NCI-H526 (cell line): Measurements from ENCODE around the gene MPZL3.

Experiments used
- DNase-seq, 2 experiments: peaks; one replicate each; lab custom pipeline; 2025; lab: John Stamatoyannopoulos, UW

MPZL3 gene, protein sequence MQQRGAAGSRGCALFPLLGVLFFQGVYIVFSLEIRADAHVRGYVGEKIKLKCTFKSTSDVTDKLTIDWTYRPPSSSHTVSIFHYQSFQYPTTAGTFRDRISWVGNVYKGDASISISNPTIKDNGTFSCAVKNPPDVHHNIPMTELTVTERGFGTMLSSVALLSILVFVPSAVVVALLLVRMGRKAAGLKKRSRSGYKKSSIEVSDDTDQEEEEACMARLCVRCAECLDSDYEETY

DNA sequence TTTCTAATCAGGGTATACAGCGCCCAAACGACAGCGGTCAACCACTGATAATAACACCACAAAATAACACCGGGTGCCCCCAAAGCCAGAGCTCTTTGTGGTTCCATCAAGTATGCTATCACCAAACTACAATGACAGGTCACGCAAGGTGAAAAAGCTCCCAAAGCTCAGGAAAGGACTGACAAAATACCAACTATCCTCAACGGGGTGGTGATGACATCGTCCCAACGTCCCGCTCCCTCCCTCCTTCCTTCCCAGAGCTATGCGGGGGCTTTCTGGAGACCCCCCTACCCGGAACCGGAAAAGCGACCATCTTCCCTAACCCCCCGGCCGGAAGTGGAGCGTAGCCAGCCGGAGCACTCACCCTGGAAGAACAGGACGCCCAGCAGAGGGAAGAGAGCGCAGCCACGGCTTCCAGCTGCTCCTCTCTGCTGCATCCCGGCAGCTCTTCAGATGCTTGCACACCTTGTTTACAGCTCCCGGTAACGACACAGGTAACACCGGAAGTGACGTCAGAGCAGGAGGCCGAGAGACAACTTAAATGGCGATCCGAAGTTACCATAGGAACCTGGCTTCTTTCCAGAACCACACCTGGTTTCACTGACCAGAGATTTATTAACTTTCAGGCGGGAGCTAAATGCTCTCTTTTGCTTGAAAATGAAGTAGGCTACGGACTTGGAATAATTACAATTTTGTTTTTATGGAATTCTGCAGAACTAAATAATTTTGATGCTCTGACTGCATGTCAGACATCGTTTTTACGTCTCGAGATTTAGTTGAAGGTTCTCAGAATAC, at the start of gene MPZL3:
Gene MPZL3 (minus strand): TSS at position 508 of the 795 bp plus-strand sequence. CDS start 71 bp downstream, at position 437.
- peak; percentile 100 for DNase-seq

DNA sequence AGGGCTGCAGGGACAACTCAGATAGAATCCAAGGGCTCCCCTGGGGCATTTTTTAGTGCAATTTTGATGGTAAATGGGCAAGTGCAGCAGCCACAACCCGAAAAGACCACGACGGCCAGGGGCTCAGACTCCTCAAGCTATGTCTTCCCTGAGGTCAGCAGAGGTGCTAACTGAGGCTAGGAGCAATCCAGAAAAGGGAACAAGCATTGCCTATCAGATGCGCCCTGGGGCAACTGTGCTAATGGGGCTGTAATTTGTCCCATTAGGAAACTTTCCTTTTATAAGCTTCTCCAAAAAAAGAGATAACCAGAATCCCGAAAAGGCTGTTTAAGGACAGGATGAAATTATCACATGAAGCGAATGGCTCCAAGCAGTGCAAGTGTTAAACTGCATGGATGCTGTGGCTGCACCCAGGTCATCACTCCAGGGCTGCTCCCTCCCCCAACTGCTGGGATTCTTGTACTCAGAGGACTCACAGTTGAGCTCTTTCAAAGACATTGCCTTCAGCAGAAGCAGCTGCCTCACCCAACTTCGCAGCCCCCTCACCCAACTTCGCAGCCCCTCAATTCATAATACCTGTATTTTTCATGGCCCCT, 49.5 kb upstream of the MPZL3 start:
- no peak for DNase-seq

DNA sequence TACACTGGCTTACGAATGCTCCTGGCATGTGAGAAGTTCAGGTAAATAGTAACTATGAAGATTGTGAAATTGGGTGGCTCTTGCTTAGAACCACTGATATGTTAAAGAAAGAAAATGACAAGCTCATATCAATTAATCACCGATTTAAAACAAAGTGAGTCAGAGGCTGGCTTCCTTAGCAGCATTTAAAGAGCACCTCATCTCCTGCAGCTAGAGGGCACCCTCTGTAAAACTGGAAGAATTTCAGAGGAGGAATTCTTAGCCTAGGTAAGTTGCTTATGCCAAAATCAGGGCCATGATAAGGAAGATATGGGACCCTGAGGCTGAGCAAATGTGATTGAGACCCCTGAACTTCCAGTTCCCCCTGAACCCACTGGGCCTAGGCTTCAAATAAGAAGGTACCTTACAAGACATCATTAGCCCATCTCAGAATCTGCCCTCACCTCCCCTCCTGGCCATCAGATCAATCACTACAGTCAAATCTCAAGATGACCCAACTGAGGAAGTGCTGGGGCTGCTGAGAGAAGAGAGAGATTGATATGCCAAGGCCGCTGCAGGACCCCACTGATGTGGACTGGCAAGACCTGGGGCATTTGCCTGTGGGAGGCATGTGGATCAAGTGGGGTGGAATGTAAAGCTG, 43.8 kb upstream of the MPZL3 start:
- peak; percentile 27 to 56 for DNase-seq

DNA sequence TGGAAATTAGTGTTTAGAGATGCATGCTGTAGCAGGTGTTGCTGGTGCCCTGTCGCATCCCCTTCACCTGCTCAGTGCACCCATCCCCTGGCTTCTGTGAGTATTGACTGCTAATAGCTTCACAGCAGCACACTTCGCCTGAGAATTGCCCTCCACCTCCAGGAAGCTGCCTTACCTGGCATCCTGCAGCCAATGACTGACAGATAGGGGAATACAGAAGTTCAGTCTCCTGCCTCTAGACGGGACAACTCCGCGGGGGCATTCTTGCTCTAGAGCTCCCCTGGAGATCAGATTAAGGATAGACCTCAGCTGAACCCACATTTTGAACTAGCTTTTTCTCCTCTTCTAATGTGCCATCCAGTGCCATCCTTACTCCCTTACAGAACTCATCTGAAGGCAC, 43.0 kb upstream of the MPZL3 start:
- peak; percentile 53 to 71 for DNase-seq

DNA sequence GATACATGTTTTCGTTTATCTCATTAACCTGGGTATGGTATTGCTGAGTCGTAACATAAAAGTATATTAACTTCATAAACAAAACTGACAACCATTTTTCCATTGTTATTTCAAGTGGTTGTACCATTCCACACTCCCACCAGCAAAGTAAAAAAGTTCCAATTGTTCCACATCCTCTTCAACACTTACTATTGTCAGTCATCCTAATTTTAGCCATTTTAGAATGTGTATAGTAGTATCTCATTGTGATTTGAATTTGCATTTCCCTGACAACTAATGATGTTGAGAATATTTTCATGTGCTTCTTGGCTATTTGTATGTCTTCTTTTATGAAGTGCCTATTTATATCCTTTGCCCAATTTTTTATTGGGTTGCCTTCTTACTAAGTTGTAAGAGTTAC, 41.9 kb upstream of the MPZL3 start:
- DNase-seq: no peak

- no peak for DNase-seq
Measured at GRCh38 chr11:118291477-118292135, 39.4 kb upstream of the MPZL3 start.

DNA sequence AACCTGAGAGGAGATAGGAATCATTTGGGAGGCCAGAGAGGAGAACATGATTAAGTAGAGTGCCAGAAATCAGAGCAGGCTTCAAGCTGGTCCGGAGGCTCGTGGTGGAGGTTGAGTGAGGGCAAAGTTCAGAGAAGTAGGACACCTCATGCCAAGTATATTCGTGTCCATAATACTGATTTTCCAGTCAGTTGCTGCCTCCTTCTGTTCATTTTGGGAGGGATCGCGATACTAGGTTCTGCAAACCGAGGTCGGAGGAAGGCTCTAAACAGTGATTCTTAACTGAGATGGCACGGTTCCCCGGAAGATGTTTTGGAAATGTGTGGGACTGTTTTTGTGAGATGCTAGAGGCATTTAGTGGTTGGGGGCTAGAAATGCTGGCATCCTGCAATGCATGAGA, 38.8 kb upstream of the MPZL3 start:
- peak; percentile 22 to 59 for DNase-seq

DNA sequence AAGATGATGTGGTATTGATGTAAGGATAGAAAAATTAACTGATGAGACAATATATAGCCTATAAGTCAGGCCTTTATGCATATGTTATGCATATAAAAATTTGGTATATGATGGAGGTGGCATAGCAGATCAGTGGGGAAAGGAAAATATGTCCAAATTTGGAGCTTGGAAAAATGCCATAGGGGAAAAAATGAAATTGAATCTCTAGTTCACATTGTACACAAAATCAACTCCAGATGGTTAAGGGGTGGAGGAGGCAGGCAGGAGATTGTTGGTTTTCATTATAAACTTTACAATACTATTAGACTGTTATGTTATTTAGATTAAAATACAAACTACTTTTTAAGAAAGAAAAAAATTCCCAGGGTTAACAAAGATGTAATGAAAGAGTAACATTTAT, 37.2 kb upstream of the MPZL3 start:
- DNase-seq: no peak

DNA sequence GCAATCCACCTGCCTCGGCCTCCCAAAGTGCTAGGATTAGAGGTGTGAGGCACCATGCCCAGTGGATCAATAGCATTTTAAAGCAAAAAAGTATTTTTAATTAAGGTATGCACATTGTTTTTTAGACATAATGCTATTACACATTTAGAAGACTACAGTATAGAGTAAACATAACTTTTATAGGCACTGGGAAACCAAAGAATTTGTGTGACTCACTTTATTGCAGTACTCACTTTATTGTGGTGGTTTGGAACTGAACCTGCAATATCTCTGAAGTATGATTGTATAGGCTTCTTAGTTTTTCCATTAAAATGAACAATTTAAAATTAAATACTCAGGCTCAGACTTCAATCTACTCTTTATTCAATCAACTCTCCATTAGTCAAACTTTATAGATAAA, 34.8 kb upstream of the MPZL3 start:
- no peak for DNase-seq

GRCh38 chr11:118286545-118286944, 34.4 kb upstream of the MPZL3 start:
- no peak for DNase-seq

DNA sequence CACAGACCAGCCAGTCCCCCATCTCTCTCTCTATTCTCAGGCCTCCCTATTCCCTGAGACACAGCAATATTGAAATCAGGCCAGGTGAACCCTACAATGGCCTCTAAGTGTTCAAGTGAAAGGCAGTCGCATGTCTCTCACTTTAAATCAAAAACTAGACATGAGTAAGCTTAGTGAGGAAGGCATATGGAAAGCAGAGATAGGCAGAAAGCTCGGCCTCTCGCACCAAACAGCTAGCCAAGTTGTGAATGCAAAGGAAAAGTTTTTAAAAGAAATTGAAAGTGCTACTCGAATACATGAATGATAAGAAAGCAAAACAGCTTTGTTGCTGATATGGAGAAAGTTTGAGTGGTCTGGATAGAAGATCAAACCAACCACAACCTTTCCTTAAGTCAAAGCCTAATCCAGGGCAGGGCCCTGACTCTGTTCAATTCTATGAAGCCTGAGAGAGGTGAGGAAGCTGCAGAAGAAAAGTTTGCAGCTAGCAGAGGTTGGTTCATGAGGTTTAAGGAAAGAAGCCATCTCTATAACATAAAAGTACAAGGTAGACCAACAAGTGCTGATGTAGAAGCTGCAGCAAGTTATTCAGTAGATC, 31.7 kb upstream of the MPZL3 start:
- no peak for DNase-seq

- no peak for DNase-seq
Measured at GRCh38 chr11:118283037-118283636, 31.0 kb upstream of the MPZL3 start.

- DNase-seq: no peak
Measured at GRCh38 chr11:118282606-118283005, 30.4 kb upstream of the MPZL3 start.

DNA sequence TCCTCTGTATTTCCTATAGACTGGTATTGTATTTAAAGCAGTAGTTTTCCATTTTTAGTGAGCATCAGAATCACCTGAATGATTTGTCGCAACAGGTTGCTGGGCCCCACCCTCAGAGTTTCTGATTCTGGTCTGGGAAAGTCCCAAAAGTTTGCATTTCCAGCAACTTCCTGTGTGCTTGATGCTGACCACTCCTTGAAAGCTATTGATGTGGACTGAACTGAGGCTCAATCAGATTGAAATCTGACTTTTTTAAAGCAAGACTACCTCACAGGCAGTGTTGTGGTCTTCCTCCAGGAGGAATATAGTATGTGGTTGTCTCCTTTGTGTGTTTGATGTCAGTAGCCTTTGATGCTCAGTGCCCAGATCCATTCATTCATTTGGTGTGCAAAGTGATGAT, 29.1 kb upstream of the MPZL3 start:
- no peak for DNase-seq

- DNase-seq: no peak
Measured at GRCh38 chr11:118277312-118277711, 25.1 kb upstream of the MPZL3 start.

- DNase-seq: no peak
Measured at GRCh38 chr11:118276422-118276821, 24.3 kb upstream of the MPZL3 start.

GRCh38 chr11:118275176-118275575, 23.0 kb upstream of the MPZL3 start:
- no peak for DNase-seq

GRCh38 chr11:118274186-118274585, 22.0 kb upstream of the MPZL3 start:
- DNase-seq: no peak

DNA sequence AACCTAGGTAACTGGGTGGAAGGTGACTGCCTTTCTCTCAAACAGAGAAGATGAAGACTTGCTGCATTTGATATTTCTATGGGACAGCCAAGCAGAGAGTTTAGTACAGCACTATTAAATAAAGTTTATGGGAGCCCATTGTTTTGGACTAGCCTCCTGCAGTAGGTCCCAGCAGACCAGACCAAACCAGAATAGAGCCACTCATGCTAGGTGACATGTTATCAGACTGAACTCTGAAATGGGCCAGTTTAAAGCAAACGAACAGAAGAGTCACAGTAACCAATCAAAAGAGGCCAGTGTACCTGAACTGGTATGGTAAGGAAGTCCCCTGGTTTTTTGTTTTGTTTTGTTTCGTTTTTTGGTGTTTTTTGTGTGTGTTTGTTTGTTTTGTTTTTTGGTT, 19.8 kb upstream of the MPZL3 start:
- DNase-seq: no peak

- no peak for DNase-seq
Measured at GRCh38 chr11:118267486-118267885, 15.3 kb upstream of the MPZL3 start.

DNA sequence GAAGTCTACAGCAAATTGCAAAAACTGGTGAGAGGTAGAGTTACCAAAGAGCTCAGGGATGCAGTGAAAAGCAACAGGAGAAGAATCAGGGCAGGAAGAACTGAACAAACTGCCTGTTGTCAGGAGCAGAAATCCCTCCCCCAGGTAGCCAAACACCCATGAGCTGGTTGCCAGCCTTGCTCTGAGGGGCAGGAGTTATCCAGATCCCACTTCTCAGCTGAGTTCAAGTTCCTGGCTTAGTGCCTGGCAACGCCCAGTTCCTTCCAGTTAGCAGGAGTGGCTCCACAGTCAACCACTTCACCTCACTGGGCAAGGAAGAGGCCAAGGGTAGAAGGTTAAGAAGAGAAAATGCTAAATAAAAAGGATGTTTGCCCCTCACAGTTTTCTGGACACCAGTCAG, 13.8 kb upstream of the MPZL3 start:
- no peak for DNase-seq
